Right lobe of liver (tissue), 6 donors: ENCODE data around the gene FRMD4A. TPM values are rescaled to one million over a fixed set of nuclear protein-coding genes. Genes with fewer than 3 reads are reported as not detected.

ENCODE experiments used
- ATAC-seq, 4 donors: fragments of 200-7000 bp; cut with Tn5 transposase; one replicate each; pipeline ENCODE4 v1.9.1; 2020; ENCODE audit warnings: mild to moderate bottlenecking in 4 of 4, moderate library complexity in 4 of 4
- DNase-seq, 3 donors: peaks; one replicate each; pipeline ENCODE4 v3.0.0-alpha.2; 2020
- H3K27ac ChIP-seq, 3 donors: fragments of 200-600 bp; one replicate each; pipeline ENCODE4 v1.8.0; 2022
- H3K27me3 ChIP-seq, 2 donors: fragments of 200-600 bp; one replicate each; pipeline ENCODE4 v1.8.0; 2022
- H3K36me3 ChIP-seq, 4 donors: fragments of 200-600 bp; sonication (generic) in 1 of 4; one replicate each; pipeline versions ENCODE4 v1.5.1 to v1.8.0; 2017 to 2022; ENCODE audit warnings: control low read depth in 1 of 4
- H3K4me1 ChIP-seq, 4 donors: fragments of 200-600 bp; sonication (generic) in 1 of 4; one replicate each; pipeline versions ENCODE4 v1.5.1 to v1.8.0; 2017 to 2022; ENCODE audit warnings: control low read depth in 1 of 4
- H3K4me3 ChIP-seq, 3 donors: fragments of 200-600 bp; one replicate each; pipeline ENCODE4 v1.8.0; 2022
- H3K9me3 ChIP-seq, 4 donors: fragments of 200-600 bp; sonication (generic) in 1 of 4; one replicate each; pipeline versions ENCODE4 v1.5.1 to v1.8.0; 2017 to 2022; ENCODE audit warnings: control low read depth in 1 of 4
- CTCF ChIP-seq, 4 donors: fragments of 200-600 bp in 3 of 4; fragments of 450-650 bp in 1 of 4; IDR thresholded peaks; one replicate each; pipeline versions ENCODE4 v1.5.1 to v1.8.0; 2016 to 2022; ENCODE audit warnings: antibody characterized with exemption in 4 of 4, mild to moderate bottlenecking in 2 of 4
- POLR2A ChIP-seq: fragments of 450-650 bp; IDR thresholded peaks from one replicate; pipeline ENCODE4 v1.6.1; 2017; ENCODE audit warnings: antibody characterized with exemption, mild to moderate bottlenecking
- WGBS: methylation state at CpG from one replicate; pipeline ENCODE4 v1.1.6; 2018; ENCODE audit warnings: low coverage, low lambda C conversion rate; ENCODE audit not compliant: insufficient coverage; ENCODE audit errors: missing lambda C conversion rate; 5-methylcytosine and 5-hydroxymethylcytosine counted together
- intact Hi-C, 2 donors: fragments of 100-400 bp; cut with DNase I; formaldehyde crosslinking; loops; one replicate each; pipeline versions ENCODE4 v1.11.2 to v1.14.1; 2022
- total RNA-seq, 6 experiments: library from RNA; depleted of rRNA in 2 of 6; stranded (reverse); fragments of >200 nt in 2 of 6; fragmentation: NEBNext Ultra II Directional in 3 of 6; extraction: Animal tissue kit (Norgen Biotek cat#: 25700) in 3 of 6; gene quantifications; one replicate each; pipeline versions ENCODE4 v1.1.0 to v1.2.4, GENCODE V29; 2016 to 2023
- donor health status: DM: no; HTN: yes; CAD: no.
- donor health status: DM: no; HTN: no; CAD: no.
- donor health status: DM: no; HTN: no; CAD: no.
- donor health status: DM: no; HTN: yes; CAD: no.
- donor health status: DM: no; HTN: yes; CAD: no.

The FRMD4A gene
- total RNA-seq, 6 experiments from 2014 or later, result 8.4 to 22.8 (median 13.3) TPM

- H3K27ac ChIP-seq, result peak overlapping the region in 1 of 3 donors; percentile 33
- H3K4me1 ChIP-seq, result no peaks in the 10 kb centered on the region
- intact Hi-C loops, result no loop called here
- no peaks in the 10 kb centered on the region for H3K36me3 ChIP-seq
- peak; percentile 28 to 66 (median 60) for ATAC-seq
- WGBS, result 44% methylated on average over 7 of the region's 15 CpGs
- TF ChIP-seq CTCF (IDR thresholded peaks at IDR 0.05) (no peak), POLR2A (no peak)
- no peak for DNase-seq
- H3K27me3 ChIP-seq, result no peaks in the 10 kb centered on the region
- H3K9me3 ChIP-seq, result no peaks in the 10 kb centered on the region
- H3K4me3 ChIP-seq, result no peak overlapping the region
Observed at GRCh38 chr10:13808556-13809391, 522.0 kb downstream of the FRMD4A start.

GRCh38 chr10:13806419-13806818 lies 524.3 kb downstream of the FRMD4A start:
- Histone ChIP-seq H3K36me3 (no peaks in the 10 kb centered on the region), H3K27ac (no peak overlapping the region), H3K27me3 (no peaks in the 10 kb centered on the region), H3K4me1 (no peaks in the 10 kb centered on the region), H3K9me3 (no peaks in the 10 kb centered on the region), H3K4me3 (no peak overlapping the region)
- no peak for TF ChIP-seq CTCF (IDR thresholded peaks at IDR 0.05)
- TF ChIP-seq POLR2A, result no peak
- ATAC-seq, result no peak
- no peak for DNase-seq
- 57% methylated on average over 3 of the region's 3 CpGs for WGBS
- intact Hi-C loops, result no loop called here

GRCh38 chr10:13803566-13804554 lies 526.9 kb downstream of the FRMD4A start:
- no peak overlapping the region for H3K27ac ChIP-seq
- 40% methylated on average over 15 of the region's 18 CpGs for WGBS
- DNase-seq (no peak), ATAC-seq (no peak)
- no peaks in the 10 kb centered on the region for H3K36me3 ChIP-seq
- intact Hi-C loops, result no loop called here
- no peak for TF ChIP-seq POLR2A
- no peak for TF ChIP-seq CTCF (IDR thresholded peaks at IDR 0.05)
- H3K4me1 ChIP-seq, result no peaks in the 10 kb centered on the region
- no peak overlapping the region for H3K4me3 ChIP-seq
- H3K27me3 ChIP-seq, result no peaks in the 10 kb centered on the region
- no peaks in the 10 kb centered on the region for H3K9me3 ChIP-seq

GRCh38 chr10:13801907-13802288 lies 528.8 kb downstream of the FRMD4A start:
- Histone ChIP-seq H3K27ac (no peak overlapping the region), H3K36me3 (no peaks in the 10 kb centered on the region), H3K9me3 (no peaks in the 10 kb centered on the region), H3K4me1 (no peaks in the 10 kb centered on the region), H3K27me3 (no peaks in the 10 kb centered on the region), H3K4me3 (no peak overlapping the region)
- TF ChIP-seq CTCF (IDR thresholded peaks at IDR 0.05), result no peak
- TF ChIP-seq POLR2A, result no peak
- intact Hi-C loops, result no loop called here
- ATAC-seq, result no peak
- WGBS, result 61% methylated on average over 2 of the region's 2 CpGs
- DNase-seq, result no peak
